GM12801 (cell line): Measurements from ENCODE around the gene MCC.

Source experiments
- CTCF ChIP-seq: IDR thresholded peaks from one replicate; pipeline ENCODE4 v1.5.1; 2011; ENCODE audit warnings: control low read depth; ENCODE audit not compliant: insufficient read length; ENCODE audit errors: extremely low read depth

MCC gene

GRCh38 chr5:113265190-113265589 is 223.1 kb downstream of the MCC start:
- no peak for TF ChIP-seq CTCF

GRCh38 chr5:113264046-113264445 is 224.2 kb downstream of the MCC start:
- no peak for TF ChIP-seq CTCF

GRCh38 chr5:113263545-113263944 is 224.7 kb downstream of the MCC start:
- TF ChIP-seq CTCF, result no peak

- TF ChIP-seq CTCF, result no peak
These were observed 225.6 kb downstream of the MCC start for GRCh38 chr5:113262674-113263073.

GRCh38 chr5:113259034-113259433 is 229.2 kb downstream of the MCC start:
- no peak for TF ChIP-seq CTCF

- no peak for TF ChIP-seq CTCF
These were observed 230.7 kb downstream of the MCC start for GRCh38 chr5:113257545-113257944.

- TF ChIP-seq CTCF, result no peak
These were observed 231.4 kb downstream of the MCC start for GRCh38 chr5:113256671-113257452.
